ENCODE results near the gene NACC2. TPM values are rescaled to one million over a fixed set of nuclear protein-coding genes. Genes with fewer than 3 reads are reported as not detected.

NACC2 gene
- total and polyA plus RNA-seq, 2 experiments from 2014 or later: 11.0 to 13.0 TPM

- peak; percentile 55 for DNase-seq (ENCODE audit: low spot score)
- H3K9me3 ChIP-seq (ENCODE audit: low read depth): no peaks in the 10 kb centered on the region
- peaks cover 34% of the 10 kb centered on the region for H3K4me1 ChIP-seq (ENCODE audit: insufficient read depth)
- 31% methylated on average over 12 of the region's 15 CpGs for WGBS (ENCODE audit: low lambda C conversion rate, missing lambda C conversion rate)
- no peaks in the 10 kb centered on the region for H3K9me2 ChIP-seq (replicated peaks; ENCODE audit: insufficient read depth)
- H3K27ac ChIP-seq: peak overlapping the region; percentile 67
- H2AFZ ChIP-seq: no peak overlapping the region
- H3K79me2 ChIP-seq: peaks cover 79% of the 10 kb centered on the region
- no peaks in the 10 kb centered on the region for H3K27me3 ChIP-seq
- no peaks in the 10 kb centered on the region for H3K36me3 ChIP-seq (replicated peaks; ENCODE audit: insufficient read depth, low read depth)
- peaks cover 55% of the 10 kb centered on the region for H4K20me1 ChIP-seq (ENCODE audit: insufficient read depth, poor library complexity, severe bottlenecking)
- H3K4me2 ChIP-seq: peak overlapping the region; percentile 100
- TF ChIP-seq EZH2phosphoT487 (IDR thresholded peaks at IDR 0.05; ENCODE audit: low read depth, severe bottlenecking, unreplicated experiment): no peak
- no peak for TF ChIP-seq EZH2 (IDR thresholded peaks at IDR 0.05; ENCODE audit: borderline replicate concordance)
- TF ChIP-seq CTCF (IDR thresholded peaks at IDR 0.05; ENCODE audit: poor library complexity): no peak
- no peak overlapping the region for H3K4me3 ChIP-seq
Measured at GRCh38 chr9:136052472-136052880, 42.6 kb downstream of the NACC2 start.

DNA sequence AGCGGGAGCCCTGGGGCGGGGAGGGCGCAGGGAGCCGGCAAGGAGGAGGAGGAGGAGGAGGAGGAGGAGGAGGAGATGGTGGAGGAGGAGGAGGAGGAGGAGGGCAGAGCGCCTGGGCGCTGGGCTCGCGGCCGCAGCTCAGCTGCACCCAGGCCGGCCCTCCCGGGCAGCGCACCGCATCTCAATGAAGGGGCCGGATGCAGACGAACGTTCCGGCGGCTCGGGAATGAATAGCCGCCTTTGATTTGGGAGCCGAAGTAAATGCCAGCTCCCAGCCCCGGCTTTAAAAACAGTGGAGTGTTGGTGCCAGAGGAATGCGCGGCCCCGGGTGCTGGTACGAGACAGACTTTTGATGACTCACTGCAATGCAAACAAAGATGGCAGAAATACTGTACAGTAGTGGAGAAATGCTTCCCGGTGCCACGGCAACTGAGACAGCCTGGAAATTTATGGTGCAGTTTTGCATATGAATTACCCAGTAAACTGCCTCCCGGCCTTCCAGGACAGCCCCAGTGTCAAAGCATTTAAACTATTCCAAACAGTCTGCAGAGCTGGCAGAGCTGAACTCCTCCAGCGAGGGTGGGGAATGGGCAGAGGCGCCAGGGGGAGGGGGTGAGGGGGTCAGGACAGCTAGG is 43.1 kb downstream of the NACC2 start:
- no peaks in the 10 kb centered on the region for H3K9me3 ChIP-seq (ENCODE audit: low read depth)
- peak; percentile 94 for DNase-seq (ENCODE audit: low spot score)
- no peak for TF ChIP-seq CTCF (IDR thresholded peaks at IDR 0.05; ENCODE audit: poor library complexity)
- TF ChIP-seq EZH2phosphoT487 (IDR thresholded peaks at IDR 0.05; ENCODE audit: low read depth, severe bottlenecking, unreplicated experiment): no peak
- no peak for TF ChIP-seq EZH2 (IDR thresholded peaks at IDR 0.05; ENCODE audit: borderline replicate concordance)
- peak overlapping the region; percentile 100 for H3K4me2 ChIP-seq
- H4K20me1 ChIP-seq (ENCODE audit: insufficient read depth, poor library complexity, severe bottlenecking): peaks cover 50% of the 10 kb centered on the region
- H3K4me1 ChIP-seq (ENCODE audit: insufficient read depth): peaks cover 34% of the 10 kb centered on the region
- H3K79me2 ChIP-seq: peaks cover 79% of the 10 kb centered on the region
- no peaks in the 10 kb centered on the region for H3K36me3 ChIP-seq (replicated peaks; ENCODE audit: insufficient read depth, low read depth)
- no peaks in the 10 kb centered on the region for H3K9me2 ChIP-seq (replicated peaks; ENCODE audit: insufficient read depth)
- no peak overlapping the region for H2AFZ ChIP-seq
- WGBS (ENCODE audit: low lambda C conversion rate, missing lambda C conversion rate): 1% methylated on average over 27 of the region's 31 CpGs
- H3K27me3 ChIP-seq: no peaks in the 10 kb centered on the region
- H3K4me3 ChIP-seq: peak overlapping the region; percentile 77
- peak overlapping the region; percentile 74 for H3K27ac ChIP-seq

DNA sequence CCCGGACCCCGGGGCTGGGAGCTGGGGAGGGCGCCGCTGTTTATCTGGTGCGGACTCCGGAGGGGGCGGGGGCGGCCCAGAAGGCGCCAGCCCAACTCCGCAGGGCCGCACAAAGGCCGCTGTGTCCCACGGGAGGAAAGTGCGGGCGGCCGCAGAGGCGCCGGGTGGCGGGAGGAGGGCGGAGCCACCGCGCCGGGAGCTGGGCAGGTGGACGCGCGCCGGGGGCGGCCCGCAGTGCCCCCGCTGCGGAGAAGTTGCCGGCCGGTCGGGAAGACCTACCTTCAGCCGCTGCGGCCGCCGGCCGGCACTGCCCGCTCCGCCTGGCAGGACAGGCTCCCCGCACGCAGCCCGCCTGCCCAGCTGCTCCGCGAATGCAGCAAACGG is 43.6 kb downstream of the NACC2 start:
- H3K27me3 ChIP-seq: no peaks in the 10 kb centered on the region
- H3K4me2 ChIP-seq: peak overlapping the region; percentile 100
- H2AFZ ChIP-seq: no peak overlapping the region
- TF ChIP-seq EZH2phosphoT487 (IDR thresholded peaks at IDR 0.05; ENCODE audit: low read depth, severe bottlenecking, unreplicated experiment) (no peak), CTCF (IDR thresholded peaks at IDR 0.05; ENCODE audit: poor library complexity) (no peak), EZH2 (IDR thresholded peaks at IDR 0.05; ENCODE audit: borderline replicate concordance) (no peak)
- H3K4me1 ChIP-seq (ENCODE audit: insufficient read depth): peaks cover 34% of the 10 kb centered on the region
- H4K20me1 ChIP-seq (ENCODE audit: insufficient read depth, poor library complexity, severe bottlenecking): peaks cover 51% of the 10 kb centered on the region
- no peaks in the 10 kb centered on the region for H3K9me3 ChIP-seq (ENCODE audit: low read depth)
- peak; percentile 75 for DNase-seq (ENCODE audit: low spot score)
- H3K27ac ChIP-seq: peak overlapping the region; percentile 74
- under 1% methylated on average over 17 of the region's 47 CpGs for WGBS (ENCODE audit: low lambda C conversion rate, missing lambda C conversion rate)
- H3K79me2 ChIP-seq: peaks cover 76% of the 10 kb centered on the region
- H3K4me3 ChIP-seq: peak overlapping the region; percentile 77
- H3K9me2 ChIP-seq (replicated peaks; ENCODE audit: insufficient read depth): no peaks in the 10 kb centered on the region
- H3K36me3 ChIP-seq (replicated peaks; ENCODE audit: insufficient read depth, low read depth): no peaks in the 10 kb centered on the region

Measured in hepatocyte (in vitro differentiated cells).